Naive thymus-derived CD4-positive, alpha-beta T cell (primary cell): Measurements from ENCODE around the gene C11orf52. TPM values are rescaled to one million over a fixed set of nuclear protein-coding genes. Genes with fewer than 3 reads are reported as not detected.
A peak's percentile ranks its signal among the peaks of the same experiment; 100 is the strongest.

ENCODE experiments used
- ATAC-seq: fragments of 150-1000 bp; cut with Tn5 transposase; 2 replicates; pipeline ENCODE4 v1.10.0; 2021; ENCODE audit warnings: mild to moderate bottlenecking, moderate library complexity
- CTCF ChIA-PET: fragments of 350-600 bp; sonication (Branson Sonifier 250); formaldehyde crosslinking; loops from one replicate; lab custom pipeline; 2021; ENCODE audit warnings: antibody characterized with exemption; lab: Charles Lee
- POLR2A ChIA-PET: fragments of 350-600 bp; sonication (Branson Sonifier 250); formaldehyde crosslinking; loops from one replicate; lab custom pipeline; 2021; ENCODE audit warnings: antibody characterized with exemption, inconsistent platforms; lab: Charles Lee
- DNase-seq, 9 donors: peaks; one replicate each; pipeline versions ENCODE4 v3.0.0 to v3.0.0-alpha.2; 2020 to 2022; ENCODE audit warnings: mixed read lengths in 1 of 9
- H3K27ac ChIP-seq: one replicate; pipeline ENCODE4 v1.7.0; 2013; ENCODE audit warnings: mild to moderate bottlenecking, low read depth, low read length, moderate library complexity
- H3K27me3 ChIP-seq, 2 donors: one replicate each; pipeline ENCODE4 v1.7.0; 2013; ENCODE audit warnings: low read length in 2 of 2, mild to moderate bottlenecking in 2 of 2, moderate library complexity in 2 of 2; ENCODE audit not compliant: control insufficient read depth in 2 of 2, insufficient read depth in 2 of 2
- H3K36me3 ChIP-seq, 3 experiments: 1 replicate in 2 of 3; 2 replicates in 1 of 3; pipeline ENCODE4 v1.7.0; 2013; ENCODE audit warnings: low read length in 3 of 3, mild to moderate bottlenecking in 3 of 3, moderate library complexity in 1 of 3; ENCODE audit not compliant: insufficient read depth in 3 of 3, control insufficient read depth in 2 of 3
- H3K4me1 ChIP-seq, 2 donors: one replicate each; pipeline ENCODE4 v1.7.0; 2013; ENCODE audit warnings: low read length in 2 of 2, mild to moderate bottlenecking in 2 of 2, moderate library complexity in 1 of 2; ENCODE audit not compliant: control insufficient read depth in 2 of 2, insufficient read depth in 2 of 2
- H3K4me3 ChIP-seq: 2 replicates; pipeline ENCODE4 v1.7.0; 2013; ENCODE audit warnings: mild to moderate bottlenecking, low read length
- H3K9me3 ChIP-seq, 3 experiments: 1 replicate in 2 of 3; 2 replicates in 1 of 3; pipeline ENCODE4 v1.7.0; 2013; ENCODE audit warnings: low read length in 3 of 3; ENCODE audit not compliant: control insufficient read depth in 2 of 3
- H3K27ac Mint-ChIP-seq, 9 donors: one replicate each; pipeline ENCODE4 v1.8.0; 2020 to 2022; ENCODE audit warnings: mixed read lengths in 9 of 9, mild to moderate bottlenecking in 8 of 9, moderate library complexity in 5 of 9, inconsistent platforms in 2 of 9
- H3K27me3 Mint-ChIP-seq, 5 donors: one replicate each; pipeline ENCODE4 v1.8.0; 2021 to 2022; ENCODE audit warnings: mixed read lengths in 5 of 5, mild to moderate bottlenecking in 1 of 5
- H3K36me3 Mint-ChIP-seq, 5 donors: one replicate each; pipeline ENCODE4 v1.8.0; 2020 to 2022; ENCODE audit warnings: mixed read lengths in 5 of 5, mild to moderate bottlenecking in 3 of 5, inconsistent platforms in 1 of 5
- H3K4me1 Mint-ChIP-seq, 7 donors: one replicate each; pipeline ENCODE4 v1.8.0; 2020 to 2022; ENCODE audit warnings: mixed read lengths in 7 of 7, mild to moderate bottlenecking in 3 of 7, inconsistent platforms in 1 of 7
- H3K4me3 Mint-ChIP-seq, 10 donors: one replicate each; pipeline ENCODE4 v1.8.0; 2020 to 2022; ENCODE audit warnings: mild to moderate bottlenecking in 10 of 10, mixed read lengths in 10 of 10, moderate library complexity in 6 of 10, inconsistent platforms in 2 of 10
- H3K9me3 Mint-ChIP-seq, 11 donors: one replicate each; pipeline ENCODE4 v1.8.0; 2020 to 2022; ENCODE audit warnings: mixed read lengths in 11 of 11, mild to moderate bottlenecking in 4 of 11, inconsistent platforms in 1 of 11, moderate library complexity in 1 of 11
- intact Hi-C, 2 donors: fragments of 100-400 bp; cut with micrococcal nuclease; formaldehyde crosslinking; loops; one replicate each; pipeline ENCODE4 v1.15.1; 2023
- polyA plus RNA-seq, 2 donors: library from polyadenylated mRNA; unstranded; fragments of 300-500 nt; fragmentation: Illumina TruSeq; gene quantifications; one replicate each; pipeline ENCODE4 v1.2.3, GENCODE V29; 2021
- total RNA-seq, 6 experiments: library from RNA in 5 of 6; stranded (reverse) in 5 of 6; gene quantifications; 1 replicate in 5 of 6; 2 replicates in 1 of 6; pipeline ENCODE4 v1.2.3 and lab custom pipeline; 2021 to 2026

The C11orf52 gene
- total and polyA plus RNA-seq, 7 experiments from 2014 or later: 0.26 TPM; not detected in 6

- Histone ChIP-seq H3K4me3 (peak overlapping the region; percentile 74), H3K27me3 (no peaks in the 10 kb centered on the region), H3K4me1 (peaks cover 4 to 29% of the 10 kb centered on the region in 2 donors), H3K9me3 (no peaks in the 10 kb centered on the region), H3K27ac (peak overlapping the region; percentile 51), H3K36me3 (no peaks in the 10 kb centered on the region)
- peaks cover 16 to 46% (median 30%) of the 10 kb centered on the region in 7 donors for H3K4me1 Mint-ChIP-seq
- H3K9me3 Mint-ChIP-seq: no peaks in the 10 kb centered on the region
- H3K4me3 Mint-ChIP-seq: peak overlapping the region; percentile 59 to 95 (median 78)
- ATAC-seq (no peak), DNase-seq (no peak)
- no peaks in the 10 kb centered on the region for H3K27me3 Mint-ChIP-seq
- ChIA-PET POLR2A (interaction anchor here (1.1 to 1.4 kb wide), 3 partner anchors 11 to 44 kb away, joined by 3 to 6 read pairs (median 5); no protein-coding TSS in a partner anchor), CTCF (interaction anchor here (1.6 to 8.7 kb wide), 2 partner anchors 11 to 45 kb away, joined by 4 to 114 read pairs; no protein-coding TSS in a partner anchor)
- no peaks in the 10 kb centered on the region for H3K36me3 Mint-ChIP-seq
- peak overlapping the region; percentile 67 to 96 (median 80) for H3K27ac Mint-ChIP-seq
- intact Hi-C loops: loop anchor here (1.0 to 10.0 kb wide), 5 partner anchors 11 to 1503 kb away; partner anchors contain the start of genes DLAT (in 2 of the 2), PPP2R1B (in 1 of the 2) and PTS (in 1 of the 2)
Measured at GRCh38 chr11:111937844-111938243, 19.1 kb downstream of the C11orf52 start.

- CTCF ChIA-PET: interaction anchor here (0.6 to 8.7 kb wide), 4 partner anchors 12 to 93 kb away, joined by 3 to 114 read pairs (median 4); no protein-coding TSS in a partner anchor
- Histone ChIP-seq H3K4me1 (peaks cover 4 to 29% of the 10 kb centered on the region in 2 donors), H3K27me3 (no peaks in the 10 kb centered on the region), H3K27ac (peak overlapping the region; percentile 49), H3K4me3 (no peak overlapping the region), H3K36me3 (no peaks in the 10 kb centered on the region), H3K9me3 (no peaks in the 10 kb centered on the region)
- H3K9me3 Mint-ChIP-seq: no peaks in the 10 kb centered on the region
- intact Hi-C loops: loop anchor here in 1 of 2 donors (2.0 to 10.0 kb wide), 4 partner anchors 86 to 1504 kb away; partner anchors contain the start of genes DLAT, PPP2R1B and PTS
- H3K27ac Mint-ChIP-seq: peak overlapping the region; percentile 67 to 96 (median 84)
- H3K4me1 Mint-ChIP-seq: peaks cover 16 to 48% (median 32%) of the 10 kb centered on the region in 7 donors
- ATAC-seq (peak; percentile 73), DNase-seq (peak in 6 of 9 donors; percentile 18 to 38 (median 27))
- peak overlapping the region; percentile 59 to 95 (median 78) for H3K4me3 Mint-ChIP-seq
- POLR2A ChIA-PET: interaction anchor here (0.6 to 1.7 kb wide), 4 partner anchors 11 to 61 kb away, joined by 3 to 5 read pairs (median 4); partner anchors contain the start of gene C11orf52
- no peaks in the 10 kb centered on the region for H3K36me3 Mint-ChIP-seq
- no peaks in the 10 kb centered on the region for H3K27me3 Mint-ChIP-seq
Measured at GRCh38 chr11:111938687-111939160, 20.0 kb downstream of the C11orf52 start.

GRCh38 chr11:111939836-111940604 lies 21.3 kb downstream of the C11orf52 start:
- intact Hi-C loops: loop anchor here in 1 of 2 donors (2.0 to 10.0 kb wide), 4 partner anchors 85 to 1505 kb away; partner anchors contain the start of genes DLAT, PPP2R1B and PTS
- Mint-ChIP-seq H3K4me1 (peaks cover 16 to 59% (median 45%) of the 10 kb centered on the region in 7 donors), H3K36me3 (peaks cover 0 to 3% (median 0%) of the 10 kb centered on the region in 5 donors), H3K9me3 (no peaks in the 10 kb centered on the region), H3K4me3 (no peak overlapping the region), H3K27me3 (no peaks in the 10 kb centered on the region), H3K27ac (peak overlapping the region in 2 of 9 donors; percentile 5 to 96)
- Histone ChIP-seq H3K9me3 (no peaks in the 10 kb centered on the region), H3K4me1 (peaks cover 4 to 29% of the 10 kb centered on the region in 2 donors), H3K36me3 (no peaks in the 10 kb centered on the region), H3K27ac (no peak overlapping the region), H3K27me3 (no peaks in the 10 kb centered on the region), H3K4me3 (no peak overlapping the region)
- ATAC-seq: no peak
- ChIA-PET POLR2A (interaction anchor here (1.0 to 1.7 kb wide), 2 partner anchors 13 to 21 kb away, joined by 3 to 4 read pairs; partner anchors contain the start of gene C11orf52), CTCF (interaction anchor here (1.8 kb wide), 1 partner anchor 8 kb away, joined by 8 read pairs; no protein-coding TSS in a partner anchor)
- DNase-seq: no peak

GRCh38 chr11:111941963-111942362 lies 23.2 kb downstream of the C11orf52 start:
- Mint-ChIP-seq H3K4me1 (peaks cover 15 to 46% (median 33%) of the 10 kb centered on the region in 7 donors), H3K27ac (peak overlapping the region in 1 of 9 donors; percentile 21)

GRCh38 chr11:111942829-111943228 lies 24.1 kb downstream of the C11orf52 start:
- H3K4me1 Mint-ChIP-seq: peaks cover 15 to 40% (median 24%) of the 10 kb centered on the region in 7 donors
- Histone ChIP-seq H3K27ac (no peak overlapping the region), H3K4me3 (no peak overlapping the region), H3K27me3 (no peaks in the 10 kb centered on the region), H3K9me3 (no peaks in the 10 kb centered on the region), H3K4me1 (peaks cover 2 to 13% of the 10 kb centered on the region in 2 donors), H3K36me3 (no peaks in the 10 kb centered on the region)
- ChIA-PET POLR2A (interaction anchor here (0.9 to 1.5 kb wide), 2 partner anchors 11 to 21 kb away, joined by 3 read pairs; no protein-coding TSS in a partner anchor), CTCF (interaction anchor here (1.1 to 1.3 kb wide), 2 partner anchors 9 to 39 kb away, joined by 3 read pairs; no protein-coding TSS in a partner anchor)
- intact Hi-C loops: no loop called here
- no peaks in the 10 kb centered on the region for H3K27me3 Mint-ChIP-seq
- H3K9me3 Mint-ChIP-seq: no peaks in the 10 kb centered on the region
- no peak for DNase-seq
- peaks cover 0 to 3% (median 0%) of the 10 kb centered on the region in 5 donors for H3K36me3 Mint-ChIP-seq
- H3K4me3 Mint-ChIP-seq: no peak overlapping the region
- H3K27ac Mint-ChIP-seq: peak overlapping the region in 2 of 9 donors; percentile 37 to 67
- no peak for ATAC-seq

More at GRCh38 chr11:111941963-111942362, 23.2 kb downstream of the C11orf52 start:
- no peak overlapping the region for H3K27ac ChIP-seq
- peaks cover 0 to 3% (median 0%) of the 10 kb centered on the region in 5 donors for H3K36me3 Mint-ChIP-seq
- ChIA-PET POLR2A (interaction anchor here (0.9 kb wide), 1 partner anchor 22 kb away, joined by 3 read pairs; no protein-coding TSS in a partner anchor), CTCF (interaction anchor here (0.6 to 1.3 kb wide), 3 partner anchors 8 to 135 kb away, joined by 3 read pairs; no protein-coding TSS in a partner anchor)
- no peak for DNase-seq
- H3K4me1 ChIP-seq: peaks cover 4 to 20% of the 10 kb centered on the region in 2 donors
- no peaks in the 10 kb centered on the region for H3K27me3 ChIP-seq
- no peak overlapping the region for H3K4me3 ChIP-seq
- intact Hi-C loops: no loop called here
- H3K9me3 Mint-ChIP-seq: no peaks in the 10 kb centered on the region
- ATAC-seq: no peak
- no peak overlapping the region for H3K4me3 Mint-ChIP-seq
- no peaks in the 10 kb centered on the region for H3K36me3 ChIP-seq
- H3K9me3 ChIP-seq: no peaks in the 10 kb centered on the region
- no peaks in the 10 kb centered on the region for H3K27me3 Mint-ChIP-seq

- ATAC-seq (no peak), DNase-seq (peak in 1 of 9 donors; percentile 15)
- Mint-ChIP-seq H3K9me3 (no peaks in the 10 kb centered on the region), H3K36me3 (peaks cover 0 to 5% (median 0%) of the 10 kb centered on the region in 5 donors), H3K4me3 (peak overlapping the region in 4 of 10 donors; percentile 34 to 56 (median 44)), H3K4me1 (peaks cover 3 to 27% (median 11%) of the 10 kb centered on the region in 7 donors), H3K27ac (peak overlapping the region in 8 of 9 donors; percentile 68 to 86 (median 76)), H3K27me3 (no peaks in the 10 kb centered on the region)
- Histone ChIP-seq H3K4me3 (no peak overlapping the region), H3K27ac (no peak overlapping the region), H3K9me3 (no peaks in the 10 kb centered on the region), H3K27me3 (no peaks in the 10 kb centered on the region), H3K36me3 (no peaks in the 10 kb centered on the region), H3K4me1 (peaks cover 0 to under 1% of the 10 kb centered on the region in 2 donors)
- POLR2A ChIA-PET: interaction anchor here (1.2 to 1.5 kb wide), 2 partner anchors 12 to 17 kb away, joined by 3 to 4 read pairs; no protein-coding TSS in a partner anchor
- intact Hi-C loops: no loop called here
- CTCF ChIA-PET: interaction anchor here (1.0 kb wide), 1 partner anchor 38 kb away, joined by 4 read pairs; no protein-coding TSS in a partner anchor
Measured at GRCh38 chr11:111944139-111944538, 25.4 kb downstream of the C11orf52 start.
